GM12878 (cell line): ENCODE data around the gene GAPT. TPM values are rescaled to one million over a fixed set of nuclear protein-coding genes. Genes with fewer than 3 reads are reported as not detected.

Experiments used
- ATAC-seq: fragments of 200-7000 bp; cut with Tn5 transposase; 3 replicates; pipeline ENCODE4 v1.9.1; 2020; ENCODE audit warnings: mild to moderate bottlenecking, moderate library complexity
- BruUV-seq: library from RNA; stranded (reverse); fragments of 400-500 nt; replicated peaks from 2 replicates; lab custom pipeline; 2021; lab: Mats Ljungman, UMichigan
- CTCF ChIA-PET: fragments of 300-600 bp; sonication (Branson Sonifier 250); formaldehyde crosslinking; extraction: SDS; loops from one replicate; lab custom pipeline; 2021; ENCODE audit warnings: inconsistent platforms; lab: Yijun Ruan, JAX
- POLR2A ChIA-PET: fragments of 350-600 bp; formaldehyde crosslinking; extraction: SDS; loops from one replicate; lab custom pipeline; 2021; ENCODE audit warnings: inconsistent platforms; lab: Charles Lee
- RAD21 ChIA-PET: fragments of 300-600 bp; sonication (Branson Sonifier 250); formaldehyde crosslinking; loops from one replicate; lab custom pipeline; 2023; ENCODE audit warnings: antibody characterized with exemption; ENCODE audit not compliant: unreplicated experiment; lab: Charles Lee
- SMC1A ChIA-PET: fragments of 300-600 bp; sonication (Branson Sonifier 250); formaldehyde crosslinking; loops from one replicate; lab custom pipeline; 2023; ENCODE audit not compliant: unreplicated experiment, uncharacterized antibody; lab: Charles Lee
- DNase-seq: peaks from one replicate; pipeline ENCODE4 v3.0.0-alpha.2; 2011; ENCODE audit warnings: low read depth, low spot score
- FAIRE-seq: peaks from 3 replicates; lab custom pipeline; 2011; peaks lifted over from hg19 to GRCh38; lab: Jason Lieb, UNC
- H2AFZ ChIP-seq: 2 replicates; pipeline ENCODE4 v1.6.0; 2011; ENCODE audit warnings: low read depth, low read length, control low read depth; ENCODE audit not compliant: control insufficient read depth
- H3K27ac ChIP-seq: 2 replicates; pipeline ENCODE4 v1.5.1; 2011; ENCODE audit warnings: control low read depth; ENCODE audit not compliant: control insufficient read depth, insufficient read depth
- H3K27me3 ChIP-seq, 2 experiments: replicated peaks in 1 of 2; 2 replicates each; pipeline versions ENCODE4 v1.6.0 to v1.6.1; 2011; ENCODE audit warnings: low read length in 1 of 2; ENCODE audit not compliant: control insufficient read depth in 2 of 2, insufficient read depth in 2 of 2
- H3K36me3 ChIP-seq, 2 experiments: 2 replicates each; pipeline ENCODE4 v1.5.1; 2011; ENCODE audit warnings: low read length in 1 of 2; ENCODE audit not compliant: control insufficient read depth in 2 of 2, insufficient read depth in 2 of 2
- H3K4me1 ChIP-seq: 2 replicates; pipeline ENCODE4 v1.6.1; 2011; ENCODE audit warnings: mild to moderate bottlenecking, low read length, moderate library complexity, mixed read lengths; ENCODE audit not compliant: control insufficient read depth, insufficient read depth
- H3K4me2 ChIP-seq: 2 replicates; pipeline ENCODE4 v1.6.0; 2011; ENCODE audit warnings: control low read depth; ENCODE audit not compliant: control insufficient read depth, insufficient read depth
- H3K4me3 ChIP-seq: fragments of 200-600 bp; sonication (generic); 2 replicates; pipeline ENCODE4 v1.5.1; 2016
- H3K79me2 ChIP-seq: 2 replicates; pipeline ENCODE4 v1.6.0; 2011; ENCODE audit warnings: low read length; ENCODE audit not compliant: control insufficient read depth, insufficient read depth
- H3K9ac ChIP-seq: 2 replicates; pipeline ENCODE4 v1.8.0; 2011; ENCODE audit warnings: low read length, control low read depth, mixed read lengths; ENCODE audit not compliant: control insufficient read depth, insufficient read depth
- H3K9me3 ChIP-seq: replicated peaks from 3 replicates; pipeline ENCODE4 v1.5.1; 2011; ENCODE audit warnings: mild to moderate bottlenecking, low read length; ENCODE audit not compliant: control insufficient read depth, insufficient read depth
- H4K20me1 ChIP-seq: 2 replicates; pipeline ENCODE4 v1.6.0; 2011; ENCODE audit not compliant: control insufficient read depth, insufficient read depth
- CBFB ChIP-seq: IDR thresholded peaks from 2 replicates; pipeline ENCODE4 v1.6.1; 2016; ENCODE audit warnings: antibody characterized with exemption, low read depth
- EZH2 ChIP-seq: IDR thresholded peaks from 2 replicates; pipeline ENCODE4 v1.6.1; 2012; ENCODE audit warnings: low read depth, mild to moderate bottlenecking, control low read depth, inconsistent platforms, low read length, borderline replicate concordance; ENCODE audit not compliant: control insufficient read depth
- HDAC6 ChIP-seq: fragments of 200-600 bp; sonication (generic); IDR thresholded peaks from one replicate; pipeline ENCODE4 v1.8.0; 2017; ENCODE audit warnings: antibody characterized with exemption; ENCODE audit not compliant: unreplicated experiment
- KLF5 ChIP-seq: fragments of 450-650 bp; IDR thresholded peaks from 2 replicates; pipeline ENCODE4 v1.6.1; 2014; ENCODE audit warnings: mild to moderate bottlenecking; ENCODE audit not compliant: partially characterized antibody
- LARP7 ChIP-seq: fragments of 450-650 bp; IDR thresholded peaks from 2 replicates; pipeline ENCODE4 v1.6.1; 2017; ENCODE audit warnings: mild to moderate bottlenecking
- MEF2B ChIP-seq: fragments of 450-650 bp; IDR thresholded peaks from 2 replicates; pipeline ENCODE4 v1.6.1; 2018; ENCODE audit warnings: mild to moderate bottlenecking, moderate library complexity; ENCODE audit not compliant: partially characterized antibody, poor library complexity, severe bottlenecking
- MYC ChIP-seq: IDR thresholded peaks from 2 replicates; pipeline ENCODE4 v1.6.1; 2011; ENCODE audit warnings: mild to moderate bottlenecking, low read length, moderate library complexity, inconsistent platforms; ENCODE audit not compliant: insufficient read depth, insufficient replicate concordance, insufficient read length, severe bottlenecking
- NFYB ChIP-seq: IDR thresholded peaks from 2 replicates; pipeline ENCODE4 v1.6.1; 2011; ENCODE audit warnings: low read depth, mild to moderate bottlenecking, low read length, improper control_type of control experiment, moderate library complexity; ENCODE audit not compliant: insufficient read depth
- SMAD1 ChIP-seq: fragments of 450-650 bp; IDR thresholded peaks from 2 replicates; pipeline ENCODE4 v1.6.1; 2018; ENCODE audit warnings: mild to moderate bottlenecking, low read depth; ENCODE audit not compliant: partially characterized antibody
- SUZ12 ChIP-seq: fragments of 200-600 bp; sonication (generic); IDR thresholded peaks from one replicate; pipeline ENCODE4 v1.6.1; 2018; ENCODE audit warnings: antibody characterized with exemption, mild to moderate bottlenecking; ENCODE audit not compliant: unreplicated experiment
- in situ Hi-C: fragments of 300-500 bp; cut with MboI; formaldehyde crosslinking; loops from 9 replicates; pipeline ENCODE4 v1.14.3; 2018; ENCODE audit warnings: mixed read lengths
- intact Hi-C: fragments of 100-400 bp; cut with micrococcal nuclease; formaldehyde crosslinking; loops from one replicate; pipeline ENCODE4 v1.14.2; 2022; ENCODE audit not compliant: unreplicated experiment
- polyA plus RNA-seq, 11 experiments: library from polyadenylated mRNA; depleted of rRNA in 4 of 11; unstranded in 6 of 11; stranded (reverse) in 5 of 11; fragments of >200 nt; fragmentation: Nextera tagmentation in 4 of 11; fragmentation: Illumina TruSeq in 1 of 11; extraction: Ambion mirVana in 4 of 11; extraction: Trizol in 1 of 11; gene quantifications; 1 replicate in 1 of 11; 2 replicates in 10 of 11; pipeline versions ENCODE4 v1.2.1 to v1.2.3, GENCODE V29; 2011 to 2016; ENCODE audit warnings: inconsistent platforms in 2 of 11, missing spikeins in 2 of 11, low read depth in 1 of 11
- total RNA-seq, 4 experiments: library from RNA; depleted of rRNA in 3 of 4; stranded (reverse); fragments of >200 nt in 3 of 4; fragmentation: Illumina TruSeq in 1 of 4; extraction: Trizol in 1 of 4; gene quantifications; 2 replicates each; pipeline versions ENCODE4 v1.2.1 to v1.2.3, GENCODE V29; 2013 to 2021
- TF ChIP-seq, protein P1 (sequence below): IDR thresholded peaks from 2 replicates; pipeline ENCODE4 v1.6.1; 2011; ENCODE audit warnings: low read depth, low read length, improper control_type of control experiment, borderline replicate concordance
- TF ChIP-seq, protein P2 (sequence below): fragments of 450-650 bp; IDR thresholded peaks from 2 replicates; pipeline ENCODE4 v1.6.1; 2017; ENCODE audit warnings: low read depth, mild to moderate bottlenecking, moderate library complexity

GAPT gene
- total and polyA plus RNA-seq, 10 of the 15 experiments (the other 5 are each of a cell fraction or from before 2014, with no cell fraction given): 0.15 to 0.96 (median 0.57) TPM; not detected in 2

DNA sequence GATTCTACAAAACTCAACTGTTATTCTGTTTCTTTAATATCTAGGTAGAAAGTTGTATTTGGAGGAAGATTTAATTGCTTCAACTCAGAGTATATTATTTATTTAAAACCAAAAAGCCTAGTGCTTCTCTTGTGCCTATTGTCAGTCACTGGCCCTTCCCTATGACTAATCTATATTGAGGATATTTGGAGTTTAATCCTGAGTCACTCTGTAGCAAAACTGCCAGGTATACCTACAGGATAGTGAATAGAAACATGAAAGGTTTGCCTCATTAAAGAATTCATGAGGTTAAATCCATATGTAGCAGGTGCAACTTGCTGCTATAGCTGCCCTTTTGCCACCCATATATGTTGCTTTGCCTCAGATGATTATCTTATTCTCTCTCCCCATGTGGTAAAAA, 46.4 kb upstream of the GAPT start:
- H3K4me1 ChIP-seq: no peaks in the 10 kb centered on the region
- SMC1A ChIA-PET: interaction anchor here (0.6 kb wide), 1 partner anchor 794 kb away, joined by 3 read pairs; no protein-coding TSS in a partner anchor
- H3K9me3 ChIP-seq: no peaks in the 10 kb centered on the region
- FAIRE-seq (no peak), DNase-seq (no peak)
- H3K4me3 ChIP-seq: no peak overlapping the region
- no peak overlapping the region for H3K9ac ChIP-seq
- H3K27ac ChIP-seq: no peak overlapping the region
- in situ Hi-C loops: no loop called here
- no peaks in the 10 kb centered on the region for H3K79me2 ChIP-seq
- TF ChIP-seq SUZ12 (no peak), NFYB (no peak), KLF5 (no peak), CBFB (no peak), MEF2B (no peak), EZH2 (no peak), SMAD1 (no peak), HDAC6 (no peak), MYC (no peak), LARP7 (no peak)
- TF ChIP-seq, protein P1, sequence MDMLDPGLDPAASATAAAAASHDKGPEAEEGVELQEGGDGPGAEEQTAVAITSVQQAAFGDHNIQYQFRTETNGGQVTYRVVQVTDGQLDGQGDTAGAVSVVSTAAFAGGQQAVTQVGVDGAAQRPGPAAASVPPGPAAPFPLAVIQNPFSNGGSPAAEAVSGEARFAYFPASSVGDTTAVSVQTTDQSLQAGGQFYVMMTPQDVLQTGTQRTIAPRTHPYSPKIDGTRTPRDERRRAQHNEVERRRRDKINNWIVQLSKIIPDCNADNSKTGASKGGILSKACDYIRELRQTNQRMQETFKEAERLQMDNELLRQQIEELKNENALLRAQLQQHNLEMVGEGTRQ: no peak
- TF ChIP-seq, protein P2, sequence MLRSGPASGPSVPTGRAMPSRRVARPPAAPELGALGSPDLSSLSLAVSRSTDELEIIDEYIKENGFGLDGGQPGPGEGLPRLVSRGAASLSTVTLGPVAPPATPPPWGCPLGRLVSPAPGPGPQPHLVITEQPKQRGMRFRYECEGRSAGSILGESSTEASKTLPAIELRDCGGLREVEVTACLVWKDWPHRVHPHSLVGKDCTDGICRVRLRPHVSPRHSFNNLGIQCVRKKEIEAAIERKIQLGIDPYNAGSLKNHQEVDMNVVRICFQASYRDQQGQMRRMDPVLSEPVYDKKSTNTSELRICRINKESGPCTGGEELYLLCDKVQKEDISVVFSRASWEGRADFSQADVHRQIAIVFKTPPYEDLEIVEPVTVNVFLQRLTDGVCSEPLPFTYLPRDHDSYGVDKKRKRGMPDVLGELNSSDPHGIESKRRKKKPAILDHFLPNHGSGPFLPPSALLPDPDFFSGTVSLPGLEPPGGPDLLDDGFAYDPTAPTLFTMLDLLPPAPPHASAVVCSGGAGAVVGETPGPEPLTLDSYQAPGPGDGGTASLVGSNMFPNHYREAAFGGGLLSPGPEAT: no peak
- TF ChIP-seq, all 136 proteins: peak for 0
- intact Hi-C loops: no loop called here
- ChIA-PET CTCF (interaction anchor here (0.8 to 1.0 kb wide), 2 partner anchors 16 to 606 kb away, joined by 3 read pairs; no protein-coding TSS in a partner anchor), RAD21 (no interaction called here), POLR2A (no interaction called here)
- no peaks in the 10 kb centered on the region for H3K36me3 ChIP-seq
- H3K4me2 ChIP-seq: no peak overlapping the region
- BruUV-seq: no TSS peak
- no peaks in the 10 kb centered on the region for H3K27me3 ChIP-seq
- H4K20me1 ChIP-seq: no peaks in the 10 kb centered on the region
- H2AFZ ChIP-seq: no peak overlapping the region
- ATAC-seq: no peak
